SU-DHL-6 (cell line): Measurements from ENCODE around the gene RXFP3.

Experiments
- H2AFZ ChIP-seq: fragments of 200-600 bp; sonication (generic); 2 replicates; pipeline ENCODE4 v1.6.1; 2014; ENCODE audit warnings: low read depth, mild to moderate bottlenecking, moderate library complexity, mixed read lengths, antibody characterized with exemption, low read length; ENCODE audit not compliant: severe bottlenecking
- H3F3A ChIP-seq: fragments of 200-600 bp; shearing (Covaris generic); 2 replicates; pipeline ENCODE4 v1.6.0; 2016; ENCODE audit warnings: antibody characterized with exemption, mild to moderate bottlenecking; ENCODE audit not compliant: insufficient read depth
- H3K27ac ChIP-seq: fragments of 200-600 bp; sonication (generic); 2 replicates; pipeline ENCODE4 v1.5.1; 2016; ENCODE audit warnings: low read depth, mild to moderate bottlenecking, low read length, moderate library complexity, mixed read lengths
- H3K27me3 ChIP-seq: fragments of 200-600 bp; sonication (generic), shearing (Covaris generic); 2 replicates; pipeline ENCODE4 v1.6.0; 2014; ENCODE audit warnings: mild to moderate bottlenecking, low read length
- H3K36me3 ChIP-seq: fragments of 200-600 bp; sonication (generic); 2 replicates; pipeline ENCODE4 v1.6.1; 2014; ENCODE audit warnings: mild to moderate bottlenecking, low read length, mixed read lengths
- H3K4me2 ChIP-seq: fragments of 300-600, 200-600 bp; shearing (Covaris generic), sonication (generic); 2 replicates; pipeline ENCODE4 v1.6.0; 2014; ENCODE audit warnings: low read length, low read depth, mild to moderate bottlenecking; ENCODE audit not compliant: poor library complexity, severe bottlenecking
- H3K4me3 ChIP-seq: fragments of 200-600 bp; sonication (generic); 2 replicates; pipeline ENCODE4 v1.5.1; 2014; ENCODE audit warnings: antibody characterized with exemption, low read length, mild to moderate bottlenecking, mixed read lengths; ENCODE audit not compliant: insufficient read depth, poor library complexity, severe bottlenecking
- H3K79me2 ChIP-seq: fragments of 200-600 bp; sonication (generic); 2 replicates; pipeline ENCODE4 v1.6.1; 2014; ENCODE audit warnings: mild to moderate bottlenecking, low read length, moderate library complexity; ENCODE audit not compliant: insufficient read depth
- H3K9ac ChIP-seq: fragments of 200-600 bp; sonication (generic); 2 replicates; pipeline ENCODE4 v1.7.0; 2014; ENCODE audit warnings: mild to moderate bottlenecking, low read length
- H3K9me2 ChIP-seq: fragments of 200-600 bp; sonication (generic); replicated peaks from 2 replicates; pipeline ENCODE4 v1.6.1; 2014; ENCODE audit warnings: low read length; ENCODE audit not compliant: insufficient read depth
- H3K9me3 ChIP-seq: fragments of 200-600 bp; sonication (generic); 2 replicates; pipeline ENCODE4 v1.6.1; 2014; ENCODE audit warnings: low read length, mixed read lengths; ENCODE audit not compliant: insufficient read depth
- H4K20me1 ChIP-seq: fragments of 200-600 bp; sonication (generic); 2 replicates; pipeline ENCODE4 v1.6.1; 2014; ENCODE audit warnings: low read depth, mild to moderate bottlenecking, antibody characterized with exemption, low read length, moderate library complexity, mixed read lengths
- EZH2phosphoT487 ChIP-seq: fragments of 200-600 bp; sonication (generic), shearing (Covaris generic); conservative IDR thresholded peaks from 2 replicates; pipeline ENCODE4 v1.6.1; 2018; ENCODE audit warnings: mild to moderate bottlenecking, antibody characterized with exemption, low read length, moderate library complexity, mixed read lengths
- TF ChIP-seq, protein P1 (sequence below): fragments of 200-600 bp; sonication (generic); IDR thresholded peaks from one replicate; pipeline ENCODE4 v1.5.1; 2017; ENCODE audit warnings: antibody characterized with exemption, mild to moderate bottlenecking, low read length, moderate library complexity; ENCODE audit not compliant: insufficient read depth, poor library complexity, severe bottlenecking

The RXFP3 gene

DNA sequence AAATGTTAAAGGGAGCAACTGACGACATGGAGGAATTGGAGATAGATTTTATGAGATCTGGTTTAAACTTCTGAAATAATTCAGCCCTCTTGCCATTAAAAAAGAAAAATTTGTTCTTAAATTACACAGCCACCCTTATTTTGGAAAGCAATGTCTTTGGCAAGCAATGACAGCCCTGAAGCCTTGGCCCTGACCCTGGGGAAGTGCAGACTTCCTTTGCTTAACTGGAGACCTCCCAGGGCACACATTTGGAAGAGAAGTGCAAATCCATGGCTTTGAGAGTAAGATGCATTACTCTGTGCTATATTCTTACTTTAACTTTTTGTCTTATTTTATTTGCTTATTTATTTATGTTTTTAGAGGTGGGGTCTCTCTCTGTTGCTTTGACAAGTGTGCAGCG, 22.0 kb downstream of the RXFP3 start:
- Histone ChIP-seq H3F3A (no peaks in the 10 kb centered on the region), H3K36me3 (no peaks in the 10 kb centered on the region), H4K20me1 (no peaks in the 10 kb centered on the region), H2AFZ (no peak overlapping the region), H3K27me3 (no peaks in the 10 kb centered on the region), H3K4me3 (no peak overlapping the region), H3K9ac (no peak overlapping the region), H3K4me2 (no peak overlapping the region), H3K9me3 (no peaks in the 10 kb centered on the region), H3K79me2 (no peaks in the 10 kb centered on the region), H3K9me2 (no peaks in the 10 kb centered on the region), H3K27ac (no peak overlapping the region)
- TF ChIP-seq EZH2phosphoT487: no peak
- TF ChIP-seq, protein P1, sequence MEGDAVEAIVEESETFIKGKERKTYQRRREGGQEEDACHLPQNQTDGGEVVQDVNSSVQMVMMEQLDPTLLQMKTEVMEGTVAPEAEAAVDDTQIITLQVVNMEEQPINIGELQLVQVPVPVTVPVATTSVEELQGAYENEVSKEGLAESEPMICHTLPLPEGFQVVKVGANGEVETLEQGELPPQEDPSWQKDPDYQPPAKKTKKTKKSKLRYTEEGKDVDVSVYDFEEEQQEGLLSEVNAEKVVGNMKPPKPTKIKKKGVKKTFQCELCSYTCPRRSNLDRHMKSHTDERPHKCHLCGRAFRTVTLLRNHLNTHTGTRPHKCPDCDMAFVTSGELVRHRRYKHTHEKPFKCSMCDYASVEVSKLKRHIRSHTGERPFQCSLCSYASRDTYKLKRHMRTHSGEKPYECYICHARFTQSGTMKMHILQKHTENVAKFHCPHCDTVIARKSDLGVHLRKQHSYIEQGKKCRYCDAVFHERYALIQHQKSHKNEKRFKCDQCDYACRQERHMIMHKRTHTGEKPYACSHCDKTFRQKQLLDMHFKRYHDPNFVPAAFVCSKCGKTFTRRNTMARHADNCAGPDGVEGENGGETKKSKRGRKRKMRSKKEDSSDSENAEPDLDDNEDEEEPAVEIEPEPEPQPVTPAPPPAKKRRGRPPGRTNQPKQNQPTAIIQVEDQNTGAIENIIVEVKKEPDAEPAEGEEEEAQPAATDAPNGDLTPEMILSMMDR: no peak

DNA sequence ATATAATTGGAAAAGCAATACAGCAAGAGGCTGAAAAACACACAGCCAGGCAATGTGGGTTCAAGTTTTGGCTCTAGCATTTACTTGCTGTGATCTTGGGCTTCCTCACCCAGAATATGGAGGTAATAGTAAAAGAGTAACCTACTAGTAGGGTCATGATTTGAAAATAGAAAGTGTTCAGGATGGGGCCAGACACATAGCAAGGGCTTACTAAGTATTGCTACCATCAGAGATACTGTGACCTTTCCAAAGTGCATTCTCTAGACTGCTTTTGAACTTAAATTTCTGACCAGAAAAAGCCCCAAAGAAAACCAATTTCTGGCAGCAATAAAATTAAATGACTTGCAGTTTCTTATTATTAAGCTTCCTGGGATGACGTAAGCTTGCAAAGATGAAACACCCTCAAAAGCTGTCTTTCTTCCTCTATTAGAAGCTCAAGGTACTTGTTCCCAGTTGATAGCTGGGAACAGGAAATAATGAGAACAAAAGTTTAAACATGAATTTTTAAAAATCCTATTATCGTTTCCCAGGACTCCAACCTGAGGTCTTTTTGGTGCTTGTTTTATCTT, 28.0 kb downstream of the RXFP3 start:
- no peaks in the 10 kb centered on the region for H3K9me2 ChIP-seq
- TF ChIP-seq, protein P1: no peak
- no peak for TF ChIP-seq EZH2phosphoT487
- H3K27ac ChIP-seq: no peak overlapping the region
- no peak overlapping the region for H3K9ac ChIP-seq
- no peak overlapping the region for H3K4me2 ChIP-seq
- no peaks in the 10 kb centered on the region for H3K9me3 ChIP-seq
- H3K27me3 ChIP-seq: no peaks in the 10 kb centered on the region; the same call in 1 of the 2 replicates
- H2AFZ ChIP-seq: no peak overlapping the region
- no peaks in the 10 kb centered on the region for H3K36me3 ChIP-seq
- H3F3A ChIP-seq: no peaks in the 10 kb centered on the region
- H3K4me3 ChIP-seq: no peak overlapping the region
- H4K20me1 ChIP-seq: no peaks in the 10 kb centered on the region
- H3K79me2 ChIP-seq: no peaks in the 10 kb centered on the region

DNA sequence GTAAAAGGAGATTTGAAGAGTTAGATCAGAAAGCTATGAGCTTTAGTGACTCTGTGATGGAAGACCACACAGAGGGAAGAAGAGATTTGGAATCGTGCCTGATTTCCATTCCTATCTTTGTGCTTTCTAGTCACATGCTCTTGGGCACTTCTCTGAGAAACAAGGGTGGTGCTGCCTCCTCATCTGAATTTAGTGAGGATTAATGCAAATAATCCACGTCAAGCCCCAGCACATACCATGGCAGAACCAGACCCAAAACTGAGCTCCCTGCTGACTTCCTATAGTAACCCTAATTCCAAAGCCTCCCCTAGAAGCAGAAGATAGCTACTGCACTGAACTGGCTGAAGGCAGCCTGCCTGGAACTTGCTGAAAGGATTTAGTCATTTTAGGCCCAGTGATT, 30.6 kb downstream of the RXFP3 start:
- H3F3A ChIP-seq: no peaks in the 10 kb centered on the region
- no peak overlapping the region for H3K27ac ChIP-seq
- H3K79me2 ChIP-seq: no peaks in the 10 kb centered on the region
- H3K36me3 ChIP-seq: no peaks in the 10 kb centered on the region
- no peak overlapping the region for H3K4me2 ChIP-seq
- no peaks in the 10 kb centered on the region for H4K20me1 ChIP-seq
- H3K27me3 ChIP-seq: no peaks in the 10 kb centered on the region; the same call in 1 of the 2 replicates
- no peak overlapping the region for H3K9ac ChIP-seq
- H2AFZ ChIP-seq: no peak overlapping the region
- H3K9me2 ChIP-seq: no peaks in the 10 kb centered on the region
- H3K4me3 ChIP-seq: no peak overlapping the region
- no peaks in the 10 kb centered on the region for H3K9me3 ChIP-seq
- TF ChIP-seq EZH2phosphoT487: no peak
- TF ChIP-seq, protein P1: no peak
